Endothelial cell (in vitro differentiated cells): Measurements from ENCODE around the gene IFI6. TPM values are rescaled to one million over a fixed set of nuclear protein-coding genes. Genes with fewer than 3 reads are reported as not detected.

ENCODE experiments used
- DNase-seq: peaks from one replicate; pipeline ENCODE4 v3.0.0; 2021; ENCODE audit warnings: low spot score
- H3K27ac Mint-ChIP-seq: one replicate; pipeline ENCODE4 v1.8.0; 2021; ENCODE audit warnings: mixed read lengths, inconsistent platforms; ENCODE audit not compliant: unreplicated experiment
- H3K27me3 Mint-ChIP-seq: one replicate; pipeline ENCODE4 v1.8.0; 2021; ENCODE audit warnings: mild to moderate bottlenecking, moderate library complexity, mixed read lengths, inconsistent platforms; ENCODE audit not compliant: unreplicated experiment
- H3K36me3 Mint-ChIP-seq: one replicate; pipeline ENCODE4 v1.8.0; 2021; ENCODE audit warnings: mild to moderate bottlenecking, low read depth, mixed read lengths, inconsistent platforms; ENCODE audit not compliant: unreplicated experiment
- H3K4me1 Mint-ChIP-seq: one replicate; pipeline ENCODE4 v1.8.0; 2021; ENCODE audit warnings: mild to moderate bottlenecking, mixed read lengths, inconsistent platforms; ENCODE audit not compliant: unreplicated experiment
- H3K4me3 Mint-ChIP-seq: one replicate; pipeline ENCODE4 v1.8.0; 2021; ENCODE audit warnings: mild to moderate bottlenecking, mixed read lengths, inconsistent platforms; ENCODE audit not compliant: unreplicated experiment
- H3K9me3 Mint-ChIP-seq: one replicate; pipeline ENCODE4 v1.8.0; 2021; ENCODE audit warnings: mixed read lengths, inconsistent platforms; ENCODE audit not compliant: unreplicated experiment
- total RNA-seq: library from RNA; stranded (reverse); fragmentation: NEBNext Ultra II Directional; extraction: Animal tissue kit (Norgen Biotek cat#: 25700); gene quantifications from one replicate; pipeline ENCODE4 v1.2.1, GENCODE V29; 2021; ENCODE audit not compliant: unreplicated experiment
- TF ChIP-seq, protein P1 (sequence below): fragments of 200-600 bp; sonication (generic); IDR thresholded peaks from one replicate; pipeline ENCODE4 v1.5.0; 2021; ENCODE audit warnings: antibody characterized with exemption; ENCODE audit not compliant: unreplicated experiment

The IFI6 gene
- total RNA-seq, 1 donor from 2014 or later: 9.7 TPM

DNA sequence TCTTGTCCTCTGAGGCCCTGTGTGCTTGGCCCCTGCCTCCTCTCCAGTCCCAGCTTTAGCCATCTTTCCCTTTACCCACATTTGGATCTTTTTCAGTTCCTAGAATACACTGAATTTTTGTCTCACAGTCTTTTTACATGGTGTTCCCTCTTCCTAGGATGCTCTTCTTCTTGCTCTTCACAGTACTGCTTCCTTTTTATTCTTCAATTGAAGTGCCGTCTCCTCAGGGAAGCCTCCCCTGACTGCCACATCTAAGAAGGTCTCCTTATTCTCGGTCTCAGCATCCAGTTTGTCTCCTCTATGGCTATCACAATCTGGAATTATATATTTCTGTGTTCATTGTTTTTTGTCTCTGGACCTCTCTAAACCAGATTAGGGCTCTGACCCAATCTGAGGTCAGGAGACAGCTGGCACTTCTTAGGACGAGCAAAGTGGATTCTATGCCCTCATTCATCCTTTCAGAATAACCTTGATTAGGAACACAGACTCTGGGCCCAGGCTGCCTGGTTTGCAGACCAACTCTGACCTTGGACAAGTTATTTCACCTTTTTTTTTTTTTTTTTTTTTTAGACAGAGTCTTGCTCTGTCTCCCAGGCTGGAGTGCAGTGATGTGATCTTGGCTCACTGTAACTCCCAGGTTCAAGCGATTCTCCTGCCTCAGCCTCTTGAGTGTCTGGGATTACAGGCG lies 33.8 kb downstream of the IFI6 start:
- no peak overlapping the region for H3K4me3 Mint-ChIP-seq

DNA sequence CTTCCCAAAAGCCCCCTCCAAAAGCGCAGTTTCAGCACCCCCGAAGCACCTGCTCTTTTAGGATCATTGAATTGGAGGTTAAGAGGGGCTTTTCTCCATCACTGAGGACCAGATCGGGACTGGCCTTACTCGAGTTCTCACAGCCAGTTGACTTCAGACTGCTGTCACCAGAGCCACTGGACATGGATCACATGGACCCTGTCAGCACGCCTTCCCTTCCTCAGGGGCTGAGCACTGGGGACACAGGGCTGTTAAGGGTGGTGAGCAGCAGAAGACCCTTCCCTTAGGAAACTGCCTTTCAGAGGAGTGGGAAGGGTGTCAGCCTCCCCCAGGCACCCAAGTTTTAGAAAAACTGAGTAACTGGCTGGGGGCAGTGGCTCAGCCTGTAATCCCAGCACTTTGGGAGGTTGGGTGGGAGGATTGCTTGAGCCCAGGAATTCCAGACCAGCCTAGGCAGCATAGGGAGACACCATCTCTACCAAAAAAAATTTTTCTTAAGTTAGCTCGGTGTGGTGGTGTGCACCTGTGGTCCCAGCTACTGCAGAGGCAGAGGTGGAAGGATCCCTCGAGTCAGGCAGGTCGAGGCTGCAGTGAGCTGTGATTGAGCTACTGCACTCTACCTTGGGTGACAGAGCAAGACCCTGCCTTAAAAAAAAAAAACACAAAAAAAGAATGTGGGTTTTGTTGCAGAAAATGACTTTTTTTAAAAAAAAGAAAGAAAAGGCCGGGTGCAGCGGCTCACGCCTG lies 36.4 kb downstream of the IFI6 start:
- H3K27ac Mint-ChIP-seq: peak overlapping the region; percentile 45
- H3K27me3 Mint-ChIP-seq: peaks cover 7% of the 10 kb centered on the region
- TF ChIP-seq, protein P1, sequence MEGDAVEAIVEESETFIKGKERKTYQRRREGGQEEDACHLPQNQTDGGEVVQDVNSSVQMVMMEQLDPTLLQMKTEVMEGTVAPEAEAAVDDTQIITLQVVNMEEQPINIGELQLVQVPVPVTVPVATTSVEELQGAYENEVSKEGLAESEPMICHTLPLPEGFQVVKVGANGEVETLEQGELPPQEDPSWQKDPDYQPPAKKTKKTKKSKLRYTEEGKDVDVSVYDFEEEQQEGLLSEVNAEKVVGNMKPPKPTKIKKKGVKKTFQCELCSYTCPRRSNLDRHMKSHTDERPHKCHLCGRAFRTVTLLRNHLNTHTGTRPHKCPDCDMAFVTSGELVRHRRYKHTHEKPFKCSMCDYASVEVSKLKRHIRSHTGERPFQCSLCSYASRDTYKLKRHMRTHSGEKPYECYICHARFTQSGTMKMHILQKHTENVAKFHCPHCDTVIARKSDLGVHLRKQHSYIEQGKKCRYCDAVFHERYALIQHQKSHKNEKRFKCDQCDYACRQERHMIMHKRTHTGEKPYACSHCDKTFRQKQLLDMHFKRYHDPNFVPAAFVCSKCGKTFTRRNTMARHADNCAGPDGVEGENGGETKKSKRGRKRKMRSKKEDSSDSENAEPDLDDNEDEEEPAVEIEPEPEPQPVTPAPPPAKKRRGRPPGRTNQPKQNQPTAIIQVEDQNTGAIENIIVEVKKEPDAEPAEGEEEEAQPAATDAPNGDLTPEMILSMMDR: no peak
- no peak for DNase-seq
- H3K9me3 Mint-ChIP-seq: no peaks in the 10 kb centered on the region
- H3K4me3 Mint-ChIP-seq: no peak overlapping the region
- H3K4me1 Mint-ChIP-seq: peaks cover 40% of the 10 kb centered on the region
- no peaks in the 10 kb centered on the region for H3K36me3 Mint-ChIP-seq

More for the DNA sequence above, 33.8 kb downstream of the IFI6 start:
- H3K9me3 Mint-ChIP-seq: no peaks in the 10 kb centered on the region
- peaks cover 18% of the 10 kb centered on the region for H3K4me1 Mint-ChIP-seq
- no peak for DNase-seq
- TF ChIP-seq, protein P1: no peak
- no peaks in the 10 kb centered on the region for H3K36me3 Mint-ChIP-seq
- H3K27me3 Mint-ChIP-seq: peaks cover 7% of the 10 kb centered on the region
- H3K27ac Mint-ChIP-seq: no peak overlapping the region

DNA sequence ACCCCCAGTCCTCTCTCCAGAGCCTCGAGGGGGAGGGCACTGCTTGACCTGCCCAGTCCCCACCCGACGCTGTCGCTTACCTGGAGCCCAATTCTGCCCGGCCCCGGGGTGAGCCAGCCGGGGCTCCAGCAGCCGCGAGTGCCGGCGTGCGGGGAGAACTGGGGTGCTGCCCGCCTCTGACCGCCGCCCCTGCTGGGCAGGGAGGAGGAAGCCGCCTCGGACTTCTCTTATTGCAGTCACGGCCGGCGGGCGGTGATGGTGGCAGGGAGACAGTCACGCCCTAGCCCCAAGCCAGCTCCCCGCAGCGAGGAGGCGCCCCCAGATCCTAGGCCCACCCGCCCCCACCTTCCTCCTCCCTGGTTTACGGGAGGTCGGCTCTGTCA lies 37.0 kb downstream of the IFI6 start, which contains the start of gene FGR:
FGR (minus strand) TSS at position 201 of the 383 bp plus-strand sequence. CDS start 11,269 bp downstream, outside the sequence.
- H3K4me1 Mint-ChIP-seq: peaks cover 40% of the 10 kb centered on the region
- peak within 1 kb of the TSS; percentile 76 for H3K4me3 Mint-ChIP-seq
- TF ChIP-seq, protein P1: no peak
- H3K9me3 Mint-ChIP-seq: no peaks in the 10 kb centered on the region
- DNase-seq: no peak
- H3K27me3 Mint-ChIP-seq: peaks cover 7% of the 10 kb centered on the region
- H3K27ac Mint-ChIP-seq: peak within 1 kb of the TSS; percentile 72
- H3K36me3 Mint-ChIP-seq: no peaks in the 10 kb centered on the region

DNA sequence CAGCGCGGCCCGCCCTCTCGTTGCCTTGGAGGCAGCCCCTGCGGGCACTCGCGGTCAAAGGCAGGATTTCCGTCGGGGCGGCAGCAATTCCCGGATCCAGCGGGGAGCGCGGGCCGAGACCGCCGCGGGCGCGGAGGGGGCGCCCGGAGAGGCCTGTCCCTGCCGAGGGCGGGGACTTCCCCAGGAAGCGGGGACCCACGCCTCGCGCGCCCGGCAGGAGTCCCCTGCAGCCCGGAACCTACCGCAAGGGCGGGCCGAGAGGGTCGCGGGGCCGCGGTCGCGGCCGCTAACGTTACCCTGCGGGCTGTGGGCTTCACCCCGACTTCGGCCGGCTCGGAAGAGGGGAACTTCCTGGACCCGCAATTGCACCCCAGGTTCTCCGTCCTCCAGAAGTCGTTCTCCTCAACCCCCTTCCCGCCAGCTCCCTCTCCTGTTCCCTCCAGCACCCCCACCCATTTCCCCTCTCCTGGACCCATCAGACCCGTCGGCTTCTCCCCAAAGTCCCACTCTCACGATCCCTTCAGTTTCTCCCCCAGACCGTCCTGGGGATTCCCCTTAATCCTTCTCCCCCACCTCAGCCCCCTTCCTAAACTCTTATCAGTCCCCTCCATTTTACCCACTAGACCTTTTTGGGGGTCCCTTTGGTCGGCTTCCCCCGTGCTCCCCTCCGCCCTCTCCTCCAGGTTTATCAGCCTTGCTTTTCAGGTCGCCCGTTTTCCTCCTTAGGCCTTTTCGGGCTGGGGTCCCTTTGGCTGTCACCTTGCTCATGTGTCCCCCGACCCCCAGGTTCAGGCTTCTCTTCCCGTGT lies 37.6 kb downstream of the IFI6 start:
- TF ChIP-seq, protein P1: no peak
- H3K4me3 Mint-ChIP-seq: peak overlapping the region; percentile 76
- H3K36me3 Mint-ChIP-seq: no peaks in the 10 kb centered on the region
- H3K4me1 Mint-ChIP-seq: peaks cover 40% of the 10 kb centered on the region
- H3K9me3 Mint-ChIP-seq: no peaks in the 10 kb centered on the region
- DNase-seq: peak; percentile 73
- peak overlapping the region; percentile 72 for H3K27ac Mint-ChIP-seq
- H3K27me3 Mint-ChIP-seq: peaks cover 7% of the 10 kb centered on the region
